H1 (cell line): Measurements from ENCODE around the gene MLKL. TPM values are rescaled to one million over a fixed set of nuclear protein-coding genes. Genes with fewer than 3 reads are reported as not detected.
A peak's percentile ranks its signal among the peaks of the same experiment; 100 is the strongest.

Experiments
- CTCF ChIA-PET: fragments of 300-600 bp; sonication (Branson Sonifier 250); formaldehyde crosslinking; loops from one replicate; lab custom pipeline; 2021; ENCODE audit not compliant: partially characterized antibody; lab: Charles Lee
- POLR2A ChIA-PET: fragments of 300-600 bp; sonication (Branson Sonifier 250); formaldehyde crosslinking; loops from one replicate; lab custom pipeline; 2021; ENCODE audit warnings: inconsistent platforms; ENCODE audit not compliant: partially characterized antibody; lab: Charles Lee
- DNase-seq, 2 experiments: peaks; one replicate each; pipeline versions ENCODE4 v3.0.0 to v3.0.0-alpha.2; 2010 to 2022; ENCODE audit warnings: low spot score in 2 of 2, low read depth in 1 of 2, mixed read lengths in 1 of 2
- FAIRE-seq: peaks from 2 replicates; lab custom pipeline; 2011; peaks lifted over from hg19 to GRCh38; lab: Jason Lieb, UNC
- H2AFZ ChIP-seq: 2 replicates; pipeline ENCODE4 v1.8.1; 2012; ENCODE audit warnings: low read length, inconsistent platforms
- H2AK5ac ChIP-seq: 2 replicates; pipeline ENCODE4 v1.6.1; 2013; ENCODE audit warnings: low read depth, low read length
- H2BK120ac ChIP-seq: replicated peaks from 2 replicates; pipeline ENCODE3; 2013; ENCODE audit warnings: low read depth, low read length, inconsistent platforms
- H2BK12ac ChIP-seq: 2 replicates; pipeline ENCODE4 v1.6.1; 2013; ENCODE audit warnings: low read depth, low read length
- H2BK15ac ChIP-seq: 2 replicates; pipeline ENCODE4 v1.6.1; 2013; ENCODE audit warnings: low read length
- H2BK20ac ChIP-seq: 2 replicates; pipeline ENCODE4 v1.6.1; 2013; ENCODE audit warnings: low read length
- H2BK5ac ChIP-seq: 2 replicates; pipeline ENCODE4 v1.6.1; 2013; ENCODE audit warnings: low read depth, low read length
- H3K14ac ChIP-seq: 2 replicates; pipeline ENCODE4 v1.6.1; 2013; ENCODE audit warnings: inconsistent platforms; ENCODE audit not compliant: insufficient read length
- H3K18ac ChIP-seq: 2 replicates; pipeline ENCODE4 v1.6.1; 2013; ENCODE audit warnings: low read length; ENCODE audit errors: extremely low read depth
- H3K23ac ChIP-seq: 2 replicates; pipeline ENCODE4 v1.6.1; 2013; ENCODE audit warnings: inconsistent platforms; ENCODE audit not compliant: insufficient read length
- H3K23me2 ChIP-seq: 2 replicates; pipeline ENCODE4 v1.6.1; 2013; ENCODE audit warnings: low read depth, low read length
- H3K27ac ChIP-seq: 2 replicates; pipeline ENCODE4 v1.6.1; 2011; ENCODE audit warnings: low read depth, low read length, inconsistent platforms
- H3K27me3 ChIP-seq, 4 experiments: replicated peaks in 1 of 4; 1 replicate in 1 of 4; 2 replicates in 3 of 4; pipeline versions ENCODE4 v1.6.1 to v1.8.1; 2011 to 2013; ENCODE audit warnings: low read length in 3 of 4, mild to moderate bottlenecking in 3 of 4, inconsistent platforms in 2 of 4, mixed read lengths in 2 of 4, moderate library complexity in 1 of 4; ENCODE audit not compliant: control insufficient read depth in 3 of 4, insufficient read depth in 3 of 4; ENCODE audit errors: extremely low read depth in 1 of 4
- H3K36me3 ChIP-seq, 4 experiments: 2 replicates each; pipeline versions ENCODE4 v1.6.1 to v1.8.1; 2011 to 2013; ENCODE audit warnings: mild to moderate bottlenecking in 4 of 4, low read length in 3 of 4, moderate library complexity in 2 of 4, control low read depth in 1 of 4, inconsistent platforms in 1 of 4; ENCODE audit not compliant: insufficient read depth in 4 of 4, control insufficient read depth in 2 of 4
- H3K4ac ChIP-seq: replicated peaks from 2 replicates; pipeline ENCODE3; 2013; ENCODE audit warnings: low read length, low read depth, mixed read lengths, inconsistent platforms; ENCODE audit not compliant: insufficient read length
- H3K4me1 ChIP-seq, 4 experiments: replicated peaks in 1 of 4; 1 replicate in 1 of 4; 2 replicates in 3 of 4; pipeline versions ENCODE4 v1.6.1 to v1.8.1; 2011 to 2013; ENCODE audit warnings: low read length in 3 of 4, inconsistent platforms in 2 of 4, mixed read lengths in 1 of 4; ENCODE audit not compliant: insufficient read depth in 4 of 4, control insufficient read depth in 3 of 4
- H3K4me2 ChIP-seq, 2 experiments: 2 replicates each; pipeline versions ENCODE4 v1.6.1 to v1.8.1; 2011 to 2013; ENCODE audit warnings: low read depth in 2 of 2, low read length in 2 of 2, control low read depth in 1 of 2, inconsistent platforms in 1 of 2, mild to moderate bottlenecking in 1 of 2; ENCODE audit not compliant: insufficient read depth in 1 of 2
- H3K4me3 ChIP-seq, 4 experiments: fragments of 200-600, 300-600 bp in 1 of 4; sonication (generic), shearing (Covaris generic), sonication (Bioruptor Twin) in 1 of 4; 2 replicates each; pipeline versions ENCODE4 v1.5.1 to v1.8.1; 2011 to 2016; ENCODE audit warnings: low read length in 4 of 4, low read depth in 3 of 4, control low read depth in 2 of 4, inconsistent platforms in 2 of 4, mild to moderate bottlenecking in 2 of 4, mixed read lengths in 1 of 4, moderate library complexity in 1 of 4; ENCODE audit not compliant: insufficient read depth in 2 of 4; ENCODE audit errors: extremely low read depth in 1 of 4
- H3K56ac ChIP-seq: replicated peaks from 2 replicates; pipeline ENCODE3; 2013; ENCODE audit warnings: low read depth, mild to moderate bottlenecking, mixed read lengths, low read length, inconsistent platforms; ENCODE audit not compliant: insufficient read length
- H3K79me1 ChIP-seq: 2 replicates; pipeline ENCODE4 v1.6.1; 2013; ENCODE audit warnings: low read depth, low read length, control low read depth
- H3K79me2 ChIP-seq, 2 experiments: 2 replicates each; pipeline versions ENCODE4 v1.6.1 to v1.8.1; 2012 to 2013; ENCODE audit warnings: low read length in 2 of 2, mild to moderate bottlenecking in 2 of 2, inconsistent platforms in 1 of 2; ENCODE audit not compliant: insufficient read depth in 2 of 2, control insufficient read depth in 1 of 2
- H3K9ac ChIP-seq, 4 experiments: replicated peaks in 1 of 4; 1 replicate in 1 of 4; 2 replicates in 3 of 4; pipeline versions ENCODE4 v1.6.1 to v1.8.1; 2011 to 2013; ENCODE audit warnings: low read depth in 3 of 4, low read length in 3 of 4, control low read depth in 2 of 4, mild to moderate bottlenecking in 2 of 4, moderate library complexity in 2 of 4, inconsistent platforms in 1 of 4; ENCODE audit errors: extremely low read depth in 1 of 4
- H3K9me3 ChIP-seq, 2 experiments: 2 replicates each; pipeline versions ENCODE4 v1.6.1 to v1.8.1; 2012 to 2013; ENCODE audit warnings: mild to moderate bottlenecking in 2 of 2, moderate library complexity in 2 of 2, control low read depth in 1 of 2, inconsistent platforms in 1 of 2, low read depth in 1 of 2, low read length in 1 of 2, mixed read lengths in 1 of 2; ENCODE audit not compliant: insufficient read depth in 2 of 2
- H4K20me1 ChIP-seq, 2 experiments: replicated peaks in 1 of 2; 2 replicates each; pipeline versions ENCODE3 to v1.8.1; 2011 to 2013; ENCODE audit warnings: inconsistent platforms in 2 of 2, low read length in 2 of 2, mild to moderate bottlenecking in 1 of 2; ENCODE audit not compliant: insufficient read depth in 2 of 2, control insufficient read depth in 1 of 2
- H4K5ac ChIP-seq: 2 replicates; pipeline ENCODE4 v1.6.1; 2013; ENCODE audit warnings: low read length, low read depth, mixed read lengths, inconsistent platforms; ENCODE audit not compliant: insufficient read length
- H4K8ac ChIP-seq: 2 replicates; pipeline ENCODE4 v1.8.0; 2013; ENCODE audit warnings: mild to moderate bottlenecking, moderate library complexity, low read length, inconsistent platforms; ENCODE audit not compliant: insufficient read depth; ENCODE audit errors: extremely low read depth
- H4K91ac ChIP-seq: replicated peaks from 2 replicates; pipeline ENCODE3; 2013; ENCODE audit warnings: low read length, mixed read lengths, inconsistent platforms; ENCODE audit not compliant: insufficient read length
- ASH2L ChIP-seq: fragments of 200-600, 300-600 bp; sonication (generic); IDR thresholded peaks from one replicate; pipeline ENCODE4 v1.7.1; 2017; ENCODE audit warnings: low read length
- CBX8 ChIP-seq: fragments of 300-800, 300-1000 bp; sonication (generic); IDR thresholded peaks from 2 replicates; pipeline ENCODE4 v1.7.1; 2016; ENCODE audit warnings: low read depth, low read length, borderline replicate concordance
- CEBPB ChIP-seq: IDR thresholded peaks from 2 replicates; pipeline ENCODE4 v1.6.1; 2012; ENCODE audit warnings: low read depth, low read length
- CHD1 ChIP-seq: IDR thresholded peaks from 2 replicates; pipeline ENCODE4 v1.6.1; 2012; ENCODE audit warnings: low read depth, low read length, improper control_type of control experiment
- CTBP2 ChIP-seq: IDR thresholded peaks from 2 replicates; pipeline ENCODE4 v1.7.0; 2011; ENCODE audit warnings: borderline replicate concordance, mild to moderate bottlenecking, moderate library complexity, mixed read lengths, low read length; ENCODE audit not compliant: insufficient read depth, insufficient read length
- EZH2 ChIP-seq: fragments of 200-600 bp; sonication (generic); IDR thresholded peaks from 2 replicates; pipeline ENCODE4 v1.7.1; 2012; ENCODE audit warnings: low read depth, mild to moderate bottlenecking, moderate library complexity, low read length, inconsistent platforms; ENCODE audit not compliant: severe bottlenecking
- GTF2F1 ChIP-seq: IDR thresholded peaks from 2 replicates; pipeline ENCODE4 v1.6.1; 2012; ENCODE audit warnings: low read depth, low read length, improper control_type of control experiment, borderline replicate concordance
- KDM5A ChIP-seq: fragments of 200-600 bp; IDR thresholded peaks from 2 replicates; pipeline ENCODE4 v1.7.1; 2012; ENCODE audit warnings: mild to moderate bottlenecking, low read length, inconsistent platforms, mixed read lengths
- MAFK ChIP-seq: IDR thresholded peaks from 2 replicates; pipeline ENCODE4 v1.6.1; 2012; ENCODE audit warnings: low read depth, mild to moderate bottlenecking, improper control_type of control experiment, low read length
- NANOG ChIP-seq: IDR thresholded peaks from 2 replicates; pipeline ENCODE4 v1.6.1; 2011; ENCODE audit warnings: low read length, low read depth, mild to moderate bottlenecking, inconsistent platforms; ENCODE audit not compliant: insufficient read depth, poor library complexity, severe bottlenecking
- POLR2A ChIP-seq, 2 experiments: IDR thresholded peaks; 1 replicate in 1 of 2; 2 replicates in 1 of 2; pipeline ENCODE4 v1.6.1; 2011; ENCODE audit warnings: low read depth in 2 of 2, low read length in 2 of 2, mild to moderate bottlenecking in 2 of 2; ENCODE audit errors: control extremely low read depth in 1 of 2
- POLR2AphosphoS5 ChIP-seq: IDR thresholded peaks from 2 replicates; pipeline ENCODE4 v1.6.1; 2011; ENCODE audit warnings: low read depth, low read length
- POU5F1 ChIP-seq: IDR thresholded peaks from 2 replicates; pipeline ENCODE4 v1.6.1; 2011; ENCODE audit warnings: low read depth, mild to moderate bottlenecking, low read length, moderate library complexity
- RAD21 ChIP-seq, 2 experiments: IDR thresholded peaks in 1 of 2; conservative IDR thresholded peaks in 1 of 2; 2 replicates each; pipeline ENCODE4 v1.6.1; 2011; ENCODE audit warnings: low read depth in 2 of 2, low read length in 2 of 2, improper control_type of control experiment in 1 of 2, inconsistent platforms in 1 of 2, mild to moderate bottlenecking in 1 of 2, moderate library complexity in 1 of 2
- TCF12 ChIP-seq: IDR thresholded peaks from 2 replicates; pipeline ENCODE4 v1.6.1; 2011; ENCODE audit warnings: low read depth, mild to moderate bottlenecking, low read length
- WGBS, 2 experiments: shearing (Covaris generic) in 1 of 2; methylation state at CpG; one replicate each; pipeline versions ENCODE4 v1.1.6 to v1.1.7; 2013 to 2015; ENCODE audit warnings: low lambda C conversion rate in 2 of 2, mixed read lengths in 2 of 2, inconsistent platforms in 1 of 2, low coverage in 1 of 2, missing lambda C conversion rate in 1 of 2; ENCODE audit not compliant: insufficient replicate concordance in 2 of 2, insufficient coverage in 1 of 2, insufficient read length in 1 of 2; ENCODE audit errors: extremely low coverage in 1 of 2, missing lambda C conversion rate in 1 of 2; 5-methylcytosine and 5-hydroxymethylcytosine counted together
- polyA plus RNA-seq, 7 experiments: library from polyadenylated mRNA; depleted of rRNA in 3 of 7; stranded (reverse) in 5 of 7; unstranded in 2 of 7; fragments of >200 nt in 5 of 7; fragments of 200-250 nt in 2 of 7; gene quantifications; 1 replicate in 5 of 7; 2 replicates in 1 of 7; 4 replicates in 1 of 7; pipeline versions ENCODE4 v1.2.1 to v1.2.3, GENCODE V29; 2011 to 2013; ENCODE audit warnings: missing spikeins in 2 of 7, mixed read lengths in 2 of 7
- total RNA-seq: library from RNA; stranded (reverse); fragmentation: NEBNext Ultra II Directional; extraction: Animal tissue kit (Norgen Biotek cat#: 25700); gene quantifications from 2 replicates; pipeline ENCODE4 v1.2.1, GENCODE V29; 2021

The MLKL gene
- total and polyA plus RNA-seq, 2 of the 8 experiments (the other 6 are each of a cell fraction or from before 2014, with no cell fraction given) = 1.6 to 2.1 TPM

GRCh38 chr16:74744566-74744965 lies 43.9 kb upstream of the MLKL start:
- no peak overlapping the region for H2BK12ac ChIP-seq
- no peak overlapping the region for H3K23ac ChIP-seq
- 0 out of 2 replicates have a peak overlapping the region, but pooled peaks have one; percentile 23 for H2BK20ac ChIP-seq
- H2BK15ac ChIP-seq = peak overlapping the region; percentile 23; the same call in 1 of the 2 replicates
- no peaks in the 10 kb centered on the region for H3K36me3 ChIP-seq
- H3K4me1 ChIP-seq = peaks cover 0 to 12% (median 6%) of the 10 kb centered on the region in 4 experiments; a peak in 5 of 7 replicates
- POLR2A ChIA-PET = no interaction called here
- H3K4me2 ChIP-seq = no peak overlapping the region
- no peak for DNase-seq
- no peaks in the 10 kb centered on the region for H3K79me1 ChIP-seq
- peaks cover 2% of the 10 kb centered on the region; the same call in 1 of the 2 replicates for H3K23me2 ChIP-seq
- no peak overlapping the region for H4K5ac ChIP-seq
- H3K27me3 ChIP-seq = no peaks in the 10 kb centered on the region
- H3K14ac ChIP-seq = no peak overlapping the region
- H4K8ac ChIP-seq = no peak overlapping the region
- H2AK5ac ChIP-seq = peak overlapping the region; percentile 45; the same call in 1 of the 2 replicates
- no peak overlapping the region for H3K56ac ChIP-seq
- H3K9me3 ChIP-seq = no peaks in the 10 kb centered on the region
- no peak overlapping the region for H3K4ac ChIP-seq
- H4K20me1 ChIP-seq = no peaks in the 10 kb centered on the region
- no peak overlapping the region for H2AFZ ChIP-seq
- H3K18ac ChIP-seq = no peak overlapping the region
- H3K4me3 ChIP-seq = no peak overlapping the region
- WGBS, 2 experiments = 86% methylated on average over 4 of the region's 4 CpGs; no CpG with 5 or more reads in 1 of the 2 experiments
- H4K91ac ChIP-seq = no peak overlapping the region
- no peak overlapping the region for H3K9ac ChIP-seq
- no peak overlapping the region for H2BK120ac ChIP-seq
- CTCF ChIA-PET = interaction anchor here (0.8 to 32.9 kb wide), 3 partner anchors 11 to 36 kb away, joined by 3 to 576 read pairs (median 3); no protein-coding TSS in a partner anchor
- no peaks in the 10 kb centered on the region for H3K79me2 ChIP-seq
- FAIRE-seq = no peak
- no peak overlapping the region for H2BK5ac ChIP-seq
- H3K27ac ChIP-seq = no peak overlapping the region
- TF ChIP-seq CEBPB (no peak), KDM5A (no peak), RAD21 (IDR thresholded peaks at IDR 0.05 in 1 of 2, conservative IDR thresholded peaks at IDR 0.05 in 1 of 2; ENCODE audit: low read depth in 2 of 2, low read length in 2 of 2) (no peak), CBX8 (no peak), TCF12 (no peak), NANOG (no peak), POU5F1 (no peak), ASH2L (no peak), CHD1 (no peak), POLR2A (IDR thresholded peaks at IDR 0.05; ENCODE audit: control extremely low read depth in 1 of 2, low read depth in 2 of 2, low read length in 2 of 2) (no peak), CTBP2 (no peak), GTF2F1 (no peak), POLR2AphosphoS5 (no peak), EZH2 (no peak), MAFK (no peak)
